Measurements from ENCODE around the gene ARHGEF16.

The ARHGEF16 gene

GRCh38 chr1:3457910-3458883 lies 3.7 kb downstream of the ARHGEF16 start:
- DNase-seq: no peak

- no peak for DNase-seq
Measured at GRCh38 chr1:3459051-3459908, 4.8 kb downstream of the ARHGEF16 start.

GRCh38 chr1:3459940-3460671 lies 5.6 kb downstream of the ARHGEF16 start:
- no peak for DNase-seq

- no peak for DNase-seq
Measured at GRCh38 chr1:3460672-3461131, 6.2 kb downstream of the ARHGEF16 start.

- DNase-seq: no peak
Measured at GRCh38 chr1:3461238-3461933, 6.9 kb downstream of the ARHGEF16 start.

- DNase-seq: no peak
Measured at GRCh38 chr1:3461934-3462275, 7.4 kb downstream of the ARHGEF16 start.

- DNase-seq: no peak
Measured at GRCh38 chr1:3462356-3463012, 8.0 kb downstream of the ARHGEF16 start.

GRCh38 chr1:3463013-3463385 lies 8.5 kb downstream of the ARHGEF16 start:
- DNase-seq: no peak

- DNase-seq: no peak
Measured at GRCh38 chr1:3463408-3463863, 9.0 kb downstream of the ARHGEF16 start.

GRCh38 chr1:3463891-3464648 lies 9.6 kb downstream of the ARHGEF16 start:
- no peak for DNase-seq

- DNase-seq: no peak
Measured at GRCh38 chr1:3464649-3465025, 10.2 kb downstream of the ARHGEF16 start.

GRCh38 chr1:3465091-3465934 lies 10.8 kb downstream of the ARHGEF16 start:
- no peak for DNase-seq

- no peak for DNase-seq
Measured at GRCh38 chr1:3465935-3466321, 11.5 kb downstream of the ARHGEF16 start.

GRCh38 chr1:3466366-3467075 lies 12.1 kb downstream of the ARHGEF16 start:
- no peak for DNase-seq

GRCh38 chr1:3467096-3468036 lies 12.9 kb downstream of the ARHGEF16 start:
- DNase-seq: no peak

GRCh38 chr1:3468236-3469103 lies 14.0 kb downstream of the ARHGEF16 start:
- no peak for DNase-seq
